HG03066 (cell line): Measurements from ENCODE around the gene DNAJB13.
A peak's percentile ranks its signal among the peaks of the same experiment; 100 is the strongest.
"Not testable (repeated sequence)": the region's sequence is repeated elsewhere in the genome, so short reads cannot be mapped to it uniquely, and the experiment has no call there.

Source experiments
- ATAC-seq: cut with Tn5 transposase; IDR thresholded peaks from one replicate; pipeline ENCODE4 v1.9.1; 2021; ENCODE audit warnings: low read depth; ENCODE audit not compliant: unreplicated experiment

The DNAJB13 gene

DNA sequence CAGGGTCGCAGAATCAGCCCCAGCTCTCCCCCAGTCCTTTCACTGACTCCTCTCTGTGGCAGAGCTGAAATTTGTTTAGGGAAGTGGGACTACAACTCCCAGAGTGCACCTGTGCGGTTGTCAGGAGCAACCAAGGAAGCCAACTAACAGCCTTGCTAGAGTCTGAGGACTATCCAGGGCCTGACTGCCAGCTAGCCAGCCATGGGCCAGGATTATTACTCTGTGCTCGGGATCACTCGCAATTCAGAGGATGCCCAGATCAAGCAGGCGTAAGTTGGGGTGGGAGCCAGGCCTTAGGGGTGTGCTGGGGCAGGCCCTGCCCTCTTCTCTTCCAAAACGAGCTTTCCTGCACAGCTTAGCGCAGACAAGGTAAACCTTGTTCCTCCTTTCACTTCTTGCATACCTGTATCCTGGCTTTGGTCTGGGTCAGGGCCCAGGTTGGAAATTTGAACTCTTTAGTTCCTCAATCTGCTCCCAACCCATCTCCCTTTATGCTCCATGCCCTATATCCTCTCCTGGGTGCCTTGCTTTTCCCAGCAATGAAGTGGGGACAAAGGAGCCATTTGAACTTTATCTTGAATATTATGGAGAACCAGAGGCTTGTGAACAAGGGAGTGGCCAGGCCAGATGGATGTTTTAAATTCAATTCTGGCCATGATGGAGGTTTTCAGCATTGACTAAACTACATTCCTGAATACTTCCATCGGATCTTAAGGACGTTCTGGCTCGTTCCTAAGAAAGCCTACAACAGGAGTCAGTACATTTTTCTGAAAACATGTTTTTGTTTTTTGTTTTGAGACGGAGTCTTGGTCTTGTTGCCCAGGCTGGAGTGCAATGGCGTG, at the start of gene DNAJB13:
TSS of gene DNAJB13 (plus strand) at position 158 of the 842 bp plus-strand sequence. CDS start at position 202, 44 bp downstream.
- ATAC-seq, result peak; percentile 81

GRCh38 chr11:73902303-73902702, 48.5 kb upstream of the DNAJB13 start:
- ATAC-seq, result no peak

DNA sequence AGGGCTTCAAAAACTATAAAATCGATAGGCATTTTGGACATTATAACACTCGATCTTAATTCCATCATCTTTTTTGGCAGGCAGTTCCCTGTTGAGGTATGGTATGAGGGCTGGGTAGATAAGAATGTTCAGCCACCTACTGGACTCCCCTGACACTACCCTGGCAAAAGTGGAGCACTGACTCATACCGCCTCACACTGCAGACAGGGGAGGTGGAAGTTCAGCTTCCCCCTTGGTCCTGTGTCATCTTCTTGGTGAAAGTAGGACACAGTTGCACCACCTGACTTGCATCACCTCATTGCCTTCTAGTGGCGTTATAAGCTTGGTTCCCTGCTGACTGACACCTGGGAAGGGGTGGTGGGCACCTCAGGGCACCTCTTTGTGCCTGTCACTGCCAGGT, 43.6 kb upstream of the DNAJB13 start:
- ATAC-seq, result no peak

DNA sequence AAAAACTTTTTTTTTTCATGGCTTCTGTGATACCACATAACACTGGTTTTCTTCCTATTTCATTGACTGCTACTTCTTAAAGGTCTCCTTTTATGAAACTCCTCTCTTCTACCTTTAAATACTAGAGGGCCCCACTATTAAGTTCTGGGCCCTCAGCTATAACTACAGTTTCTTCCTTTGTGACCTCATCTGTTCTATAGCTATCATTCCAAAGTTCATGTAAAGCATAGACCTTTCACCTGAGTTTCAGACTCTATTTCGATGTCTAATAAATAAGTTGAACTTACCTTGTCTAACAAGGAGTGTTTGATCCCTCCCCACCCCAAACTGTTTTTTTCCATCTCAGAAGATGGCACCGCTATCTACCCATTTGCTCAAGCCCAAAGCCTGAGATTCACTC, 38.8 kb upstream of the DNAJB13 start:
- no peak for ATAC-seq

- no peak for ATAC-seq
These were observed 37.4 kb upstream of the DNAJB13 start for GRCh38 chr11:73913472-73913871.

GRCh38 chr11:73914284-73914683, 36.5 kb upstream of the DNAJB13 start:
- no peak for ATAC-seq

DNA sequence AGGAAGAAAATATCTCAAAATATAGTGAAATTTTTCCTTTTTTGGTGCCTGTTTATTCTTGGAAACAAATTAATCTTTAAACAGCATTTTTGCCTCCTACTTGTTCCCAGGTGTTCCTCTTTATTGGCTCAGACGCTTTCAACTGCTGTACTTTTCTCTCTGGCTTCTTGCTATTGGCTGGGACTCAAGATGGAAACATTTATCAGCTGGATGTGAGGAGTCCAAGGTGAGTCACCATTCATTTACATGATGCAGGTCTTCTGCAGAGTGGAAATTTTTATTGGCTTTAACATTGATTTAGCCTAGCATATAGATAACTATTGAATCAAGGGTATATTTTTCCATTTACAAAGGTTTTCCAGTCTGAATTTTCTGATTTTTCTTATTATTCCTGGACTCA, 34.4 kb upstream of the DNAJB13 start:
- ATAC-seq, result no peak

- ATAC-seq, result no peak
These were observed 29.6 kb upstream of the DNAJB13 start for GRCh38 chr11:73921180-73921579.

DNA sequence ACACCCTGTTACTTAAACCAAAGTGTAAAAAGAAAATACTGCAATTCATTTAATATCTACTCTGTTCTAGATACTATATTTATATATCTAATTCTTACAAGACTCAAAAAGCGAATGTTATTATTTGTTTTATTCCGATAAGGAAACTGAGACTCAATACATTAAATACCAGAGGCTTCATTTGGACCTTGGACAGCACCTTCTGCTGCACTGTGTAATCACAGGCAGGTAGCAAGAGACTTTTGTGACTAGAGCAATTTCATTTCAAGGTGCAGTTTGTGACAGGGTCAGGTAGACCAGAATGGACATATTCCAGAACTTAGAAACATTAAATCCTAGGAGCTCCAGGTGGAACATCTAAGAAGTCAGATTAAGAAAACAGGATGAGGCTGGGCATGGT, 21.4 kb upstream of the DNAJB13 start:
- ATAC-seq, result no peak

DNA sequence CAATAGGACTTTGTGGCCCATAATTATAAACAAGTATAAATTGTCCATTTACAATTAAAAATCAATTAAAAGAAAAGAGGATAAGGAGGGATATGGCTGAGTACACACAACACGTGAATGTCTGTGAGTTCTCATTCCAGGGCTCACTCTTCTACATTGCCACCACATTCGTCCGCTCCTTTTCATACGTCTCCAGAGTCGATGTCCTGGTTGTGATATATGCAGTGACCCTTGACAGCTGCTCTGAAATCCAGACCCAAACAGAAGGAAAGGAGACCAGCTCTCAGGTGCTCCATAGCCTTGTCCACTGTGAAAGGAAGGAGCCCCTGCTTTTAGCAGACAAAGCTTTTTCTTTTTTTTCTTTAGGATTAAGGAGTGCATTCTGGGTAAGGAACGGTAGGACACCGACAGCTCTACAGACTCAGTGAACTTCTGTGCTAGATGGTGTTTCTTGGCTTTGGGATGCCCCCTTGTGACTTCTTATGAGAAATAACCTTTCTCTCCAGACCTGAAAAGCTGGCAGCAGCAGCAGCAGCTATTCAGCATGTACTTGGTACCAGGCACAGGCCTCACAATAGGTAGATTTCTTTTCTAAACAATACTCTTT, 19.7 kb upstream of the DNAJB13 start:
- ATAC-seq, result no peak

- no peak for ATAC-seq
These were observed 18.9 kb upstream of the DNAJB13 start for GRCh38 chr11:73931951-73932350.

DNA sequence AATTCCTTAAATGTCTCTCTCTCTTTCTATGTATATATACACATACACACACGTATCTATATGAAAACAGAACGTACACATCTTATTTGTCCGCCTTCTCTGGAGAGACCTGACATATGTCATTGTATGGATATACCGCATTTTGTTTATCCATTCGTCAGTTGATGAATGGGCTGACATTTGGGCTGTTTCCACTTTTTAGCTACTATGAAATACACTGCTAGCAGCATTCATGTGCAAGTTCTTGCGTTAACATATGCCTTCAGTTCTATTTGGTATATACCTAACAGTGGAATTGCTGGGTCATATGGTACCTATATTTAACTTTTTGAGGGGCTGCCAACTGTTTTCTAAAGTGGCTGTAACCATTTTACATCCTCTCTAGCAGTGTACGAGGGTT, 18.0 kb upstream of the DNAJB13 start:
- no peak for ATAC-seq

DNA sequence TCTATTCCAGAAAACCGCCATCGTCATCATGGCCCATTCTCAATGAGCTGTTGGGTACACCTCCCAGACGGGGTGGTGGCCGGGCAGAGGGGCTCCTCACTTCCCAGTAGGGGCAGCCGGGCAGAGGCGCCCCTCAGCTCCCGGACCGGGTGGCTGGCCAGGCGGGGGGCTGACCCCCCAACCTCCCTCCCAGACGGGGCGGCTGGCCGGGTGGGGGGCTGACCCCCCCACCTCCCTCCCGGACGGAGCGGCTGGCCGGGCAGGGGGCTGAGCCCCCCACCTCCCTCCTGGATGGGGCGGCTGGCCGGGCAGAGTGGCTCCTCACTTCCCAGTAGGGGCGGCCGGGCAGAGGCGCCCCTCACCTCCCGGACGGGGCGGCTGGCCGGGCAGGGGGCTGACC, 14.8 kb upstream of the DNAJB13 start:
- not testable (repeated sequence) for ATAC-seq

- ATAC-seq, result no peak
These were observed 11.7 kb upstream of the DNAJB13 start for GRCh38 chr11:73939096-73939495.

GRCh38 chr11:73940801-73941570, 9.8 kb upstream of the DNAJB13 start:
- no peak for ATAC-seq

DNA sequence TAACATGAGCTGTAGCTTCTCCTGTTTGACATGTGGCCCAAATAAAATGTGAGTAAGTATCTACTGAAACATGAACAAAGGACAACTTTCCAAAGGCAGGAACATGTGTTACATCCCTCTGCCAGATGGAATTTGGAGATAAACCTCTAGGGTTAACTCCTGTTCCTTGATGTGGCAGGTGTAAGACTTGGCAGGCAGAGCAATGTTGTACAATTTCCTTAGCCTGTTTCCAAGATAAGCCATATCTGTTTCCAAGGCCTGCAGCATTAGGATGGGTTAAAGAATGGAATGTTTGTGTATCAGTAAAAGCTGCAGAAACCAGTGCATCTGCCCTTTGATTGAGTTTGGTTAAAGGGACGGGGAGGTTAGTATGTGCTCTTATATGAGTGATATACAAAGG, 8.8 kb upstream of the DNAJB13 start:
- no peak for ATAC-seq

- ATAC-seq, result no peak
These were observed 6.7 kb upstream of the DNAJB13 start for GRCh38 chr11:73944085-73944484.

DNA sequence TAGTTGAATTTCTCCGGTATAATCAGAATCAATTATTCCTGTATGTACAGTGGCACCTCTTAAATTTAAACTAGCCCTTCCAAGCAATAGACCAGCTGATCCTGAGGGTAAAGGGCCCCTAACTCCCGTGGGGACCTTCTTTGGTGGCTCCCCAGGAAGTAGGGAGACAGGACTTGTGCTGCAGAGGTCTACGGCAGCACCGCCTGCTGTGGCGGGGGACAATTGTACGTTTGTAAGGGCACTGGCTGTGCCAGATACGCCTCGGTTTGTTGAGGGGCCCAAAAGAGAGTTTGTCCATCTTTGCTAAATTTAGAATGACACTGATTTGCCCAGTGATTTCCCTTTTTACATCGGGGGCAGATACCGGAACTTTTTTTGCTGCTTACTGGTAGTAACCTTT, 5.9 kb upstream of the DNAJB13 start:
- ATAC-seq, result no peak

GRCh38 chr11:73945396-73945795, 5.4 kb upstream of the DNAJB13 start:
- no peak for ATAC-seq

GRCh38 chr11:73946798-73947458, 3.9 kb upstream of the DNAJB13 start:
- ATAC-seq, result no peak

- no peak for ATAC-seq
These were observed 1.6 kb upstream of the DNAJB13 start for GRCh38 chr11:73949246-73949645.
